Skeletal muscle satellite cell (primary cell): ENCODE measurements around the gene HS2ST1.
"Not testable (repeated sequence)": the region's sequence is repeated elsewhere in the genome, so short reads cannot be mapped to it uniquely, and the experiment has no call there.

ENCODE experiments used
- H3K27me3 ChIP-seq: 2 replicates; pipeline ENCODE4 v1.7.0; 2013; ENCODE audit warnings: low read length; ENCODE audit not compliant: control insufficient read depth, insufficient read depth
- H3K36me3 ChIP-seq: 2 replicates; pipeline ENCODE4 v1.7.0; 2013; ENCODE audit warnings: mild to moderate bottlenecking, control low read depth, low read length; ENCODE audit not compliant: insufficient read depth
- H3K4me1 ChIP-seq: 2 replicates; pipeline ENCODE4 v1.7.0; 2013; ENCODE audit warnings: low read length; ENCODE audit not compliant: control insufficient read depth, insufficient read depth
- H3K4me2 ChIP-seq: 2 replicates; pipeline ENCODE4 v1.7.0; 2013; ENCODE audit warnings: mild to moderate bottlenecking, low read length
- H3K4me3 ChIP-seq: 2 replicates; pipeline ENCODE4 v1.7.0; 2013; ENCODE audit warnings: low read length
- H3K9ac ChIP-seq: 2 replicates; pipeline ENCODE4 v1.7.0; 2013; ENCODE audit warnings: mild to moderate bottlenecking, low read depth, low read length, moderate library complexity
- H3K9me3 ChIP-seq: replicated peaks from 2 replicates; pipeline ENCODE4 v1.7.0; 2013; ENCODE audit warnings: mild to moderate bottlenecking, control low read depth, low read length

The HS2ST1 gene

DNA sequence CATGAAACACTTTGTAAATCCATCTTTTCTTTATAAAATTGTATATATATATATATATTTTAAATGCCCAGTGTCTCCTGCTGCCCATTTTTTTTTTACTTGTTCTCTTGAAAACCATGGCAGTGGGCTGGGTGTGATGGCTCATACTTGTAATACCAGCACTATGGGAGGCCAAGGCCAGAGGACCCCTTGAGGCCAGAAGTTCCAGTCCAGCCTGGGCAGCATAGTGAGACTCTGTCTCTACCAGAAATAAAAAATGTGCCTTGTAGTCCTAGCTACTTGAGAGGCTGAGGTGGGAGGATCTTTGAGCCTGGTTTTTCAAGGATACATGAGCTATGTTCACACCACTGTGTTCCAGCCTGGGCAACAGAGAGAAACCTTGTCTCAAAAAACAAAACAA lies 62.2 kb downstream of the HS2ST1 start:
- Histone ChIP-seq H3K9me3 (no peaks in the 10 kb centered on the region), H3K4me3 (no peak overlapping the region), H3K4me2 (no peak overlapping the region), H3K9ac (no peak overlapping the region), H3K27me3 (no peaks in the 10 kb centered on the region), H3K36me3 (no peaks in the 10 kb centered on the region), H3K4me1 (no peaks in the 10 kb centered on the region)

DNA sequence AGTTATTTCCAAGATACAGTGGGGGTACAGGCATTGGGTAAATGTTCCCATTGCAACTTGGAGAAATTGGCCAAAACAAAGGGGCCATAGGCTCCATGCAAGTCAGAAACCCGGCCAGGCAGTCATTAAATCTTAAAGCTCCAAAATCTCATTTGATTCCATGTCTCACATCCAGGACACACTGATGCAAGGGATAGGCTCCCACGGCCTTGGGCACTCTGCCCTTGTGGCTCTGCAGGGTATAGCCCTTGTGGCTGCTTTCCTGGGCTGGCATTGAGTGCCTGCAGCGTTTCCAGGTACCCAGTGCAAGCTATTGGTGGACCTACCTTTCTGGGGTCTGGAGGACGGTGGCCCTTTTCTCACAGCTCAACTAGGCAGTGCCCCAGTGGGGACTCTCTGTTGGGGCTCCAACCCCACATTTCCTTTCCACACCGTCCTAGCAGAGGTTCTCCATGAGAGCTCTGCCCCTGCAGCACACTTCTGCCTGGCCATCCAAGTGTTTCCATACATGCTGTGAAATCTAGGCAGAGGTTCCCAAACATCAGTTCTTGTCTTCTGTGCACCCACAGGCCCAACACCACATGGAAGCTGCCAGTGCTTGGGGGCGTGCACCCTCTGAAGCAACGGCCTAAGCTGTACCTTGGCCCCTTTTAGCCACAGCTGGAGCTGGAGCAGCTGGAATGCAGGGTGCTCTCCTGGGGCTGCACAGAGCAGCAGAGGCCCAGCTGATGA lies 67.2 kb downstream of the HS2ST1 start:
- no peaks in the 10 kb centered on the region for H3K36me3 ChIP-seq
- H3K27me3 ChIP-seq: no peaks in the 10 kb centered on the region
- no peak overlapping the region for H3K9ac ChIP-seq
- no peaks in the 10 kb centered on the region for H3K4me1 ChIP-seq
- no peak overlapping the region for H3K4me3 ChIP-seq
- no peak overlapping the region for H3K4me2 ChIP-seq
- no peaks in the 10 kb centered on the region for H3K9me3 ChIP-seq

DNA sequence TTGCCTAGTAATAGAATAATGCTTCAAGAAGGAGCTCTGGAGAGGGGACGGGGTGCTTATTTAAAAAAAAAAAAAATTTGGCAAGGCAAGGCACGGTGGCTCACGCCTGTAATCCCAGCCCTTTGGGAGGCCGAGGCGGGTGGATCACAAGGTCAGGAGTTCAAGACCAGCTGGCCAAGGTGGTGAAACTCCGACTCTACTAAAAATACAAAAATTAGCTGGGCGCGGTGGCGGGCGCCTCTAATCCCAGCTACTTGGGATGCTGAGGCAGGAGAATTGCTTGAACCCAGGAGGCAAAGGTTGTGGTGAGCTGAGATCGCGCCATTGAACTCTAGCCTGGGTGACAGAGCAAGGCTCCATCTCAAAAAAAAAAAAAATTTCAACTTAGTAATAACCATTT lies 69.2 kb downstream of the HS2ST1 start:
- H3K4me3 ChIP-seq, H3K4me1 ChIP-seq, H3K4me2 ChIP-seq: not testable (repeated sequence)

DNA sequence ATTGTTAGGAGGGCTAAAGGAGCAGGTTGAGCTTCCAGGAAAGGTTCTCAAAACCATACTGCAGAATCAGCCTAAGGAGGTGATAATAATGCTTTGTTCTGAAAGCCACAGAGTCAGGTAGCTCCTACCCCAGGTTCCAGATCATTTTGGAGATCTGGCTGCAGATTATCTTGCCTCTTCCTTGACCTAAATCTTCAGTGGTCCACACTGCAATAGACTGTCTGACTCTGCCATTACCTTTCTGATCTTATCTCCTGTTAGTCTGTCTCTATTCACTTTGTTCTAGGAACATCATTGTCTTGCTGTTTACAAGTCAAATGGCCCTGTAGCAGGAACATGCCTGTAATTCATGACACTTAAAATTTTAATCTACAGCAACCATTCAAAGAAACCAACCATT lies 73.0 kb downstream of the HS2ST1 start:
- Histone ChIP-seq H3K9ac (no peak overlapping the region), H3K4me3 (no peak overlapping the region), H3K36me3 (no peaks in the 10 kb centered on the region), H3K27me3 (no peaks in the 10 kb centered on the region), H3K4me1 (no peaks in the 10 kb centered on the region), H3K9me3 (no peaks in the 10 kb centered on the region), H3K4me2 (no peak overlapping the region)

More for the DNA sequence above, 69.2 kb downstream of the HS2ST1 start:
- H3K9me3 ChIP-seq, H3K9ac ChIP-seq, H3K27me3 ChIP-seq, H3K36me3 ChIP-seq: not testable (repeated sequence)

DNA sequence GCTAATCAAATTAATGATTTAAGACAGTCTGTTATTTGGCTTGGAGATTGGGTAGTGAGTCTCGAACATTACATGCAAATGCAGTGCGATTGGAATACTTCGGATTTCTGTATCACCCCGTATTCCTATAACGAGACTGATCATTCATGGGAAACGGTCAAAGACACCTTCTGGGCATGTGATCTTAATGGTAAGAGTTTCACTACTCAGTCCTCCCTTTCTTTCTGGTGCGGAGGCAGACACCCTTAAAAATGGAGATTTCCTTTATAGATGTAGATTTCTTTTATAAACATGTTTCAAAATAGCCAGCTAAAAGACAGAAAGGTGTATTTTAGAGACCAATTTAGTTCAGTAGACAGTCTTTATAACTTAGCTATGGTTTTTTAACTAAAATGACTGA lies 74.4 kb downstream of the HS2ST1 start:
- Histone ChIP-seq H3K9me3 (no peaks in the 10 kb centered on the region), H3K27me3 (no peaks in the 10 kb centered on the region)

DNA sequence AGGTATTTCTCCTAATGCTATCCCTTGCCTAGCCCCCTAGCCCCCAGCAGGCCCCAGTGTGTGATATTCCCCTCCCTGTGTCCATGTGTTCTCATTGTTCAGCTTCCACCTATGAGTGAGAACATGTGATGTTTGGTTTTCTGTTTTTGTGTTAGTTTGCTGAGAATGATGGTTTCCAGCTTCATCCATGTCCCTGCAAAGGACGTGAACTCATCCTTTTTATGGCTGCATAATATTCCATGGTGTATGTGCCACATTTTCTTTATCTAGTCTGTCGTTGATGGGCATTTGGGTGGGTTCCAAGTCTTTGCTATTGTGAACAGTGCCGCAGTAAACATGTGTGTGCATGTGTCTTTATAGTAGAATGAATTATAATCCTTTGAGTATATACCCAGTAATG lies 75.3 kb downstream of the HS2ST1 start:
- H3K4me3 ChIP-seq, H3K4me2 ChIP-seq, H3K9ac ChIP-seq, H3K27me3 ChIP-seq, H3K9me3 ChIP-seq, H3K4me1 ChIP-seq, H3K36me3 ChIP-seq: not testable (repeated sequence)

More for the DNA sequence above, 74.4 kb downstream of the HS2ST1 start:
- no peak overlapping the region for H3K4me2 ChIP-seq
- no peaks in the 10 kb centered on the region for H3K4me1 ChIP-seq
- H3K36me3 ChIP-seq: no peaks in the 10 kb centered on the region
- no peak overlapping the region for H3K4me3 ChIP-seq
- no peak overlapping the region for H3K9ac ChIP-seq

DNA sequence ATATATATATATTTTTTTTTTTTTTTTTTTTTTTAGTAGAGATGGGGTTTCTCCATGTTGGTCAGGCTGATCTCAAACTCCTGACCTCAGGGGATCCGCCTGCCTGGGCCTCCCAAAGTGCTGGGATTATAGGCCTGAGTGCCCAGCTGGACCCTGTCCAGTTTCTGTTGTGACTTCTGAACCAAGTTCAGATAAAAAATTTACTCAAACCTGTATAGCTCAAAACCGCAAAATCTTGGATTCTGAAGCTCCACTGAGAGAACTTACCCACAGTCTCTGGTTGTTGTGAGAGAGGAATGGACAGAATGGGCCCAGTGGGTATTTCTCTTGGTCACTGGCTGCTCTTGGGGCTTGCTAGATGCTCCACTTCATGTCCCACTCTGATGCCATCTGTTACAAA lies 76.4 kb downstream of the HS2ST1 start:
- Histone ChIP-seq H3K4me1 (no peaks in the 10 kb centered on the region), H3K4me3 (no peak overlapping the region), H3K9ac (no peak overlapping the region), H3K4me2 (no peak overlapping the region), H3K36me3 (no peaks in the 10 kb centered on the region), H3K27me3 (no peaks in the 10 kb centered on the region), H3K9me3 (no peaks in the 10 kb centered on the region)

DNA sequence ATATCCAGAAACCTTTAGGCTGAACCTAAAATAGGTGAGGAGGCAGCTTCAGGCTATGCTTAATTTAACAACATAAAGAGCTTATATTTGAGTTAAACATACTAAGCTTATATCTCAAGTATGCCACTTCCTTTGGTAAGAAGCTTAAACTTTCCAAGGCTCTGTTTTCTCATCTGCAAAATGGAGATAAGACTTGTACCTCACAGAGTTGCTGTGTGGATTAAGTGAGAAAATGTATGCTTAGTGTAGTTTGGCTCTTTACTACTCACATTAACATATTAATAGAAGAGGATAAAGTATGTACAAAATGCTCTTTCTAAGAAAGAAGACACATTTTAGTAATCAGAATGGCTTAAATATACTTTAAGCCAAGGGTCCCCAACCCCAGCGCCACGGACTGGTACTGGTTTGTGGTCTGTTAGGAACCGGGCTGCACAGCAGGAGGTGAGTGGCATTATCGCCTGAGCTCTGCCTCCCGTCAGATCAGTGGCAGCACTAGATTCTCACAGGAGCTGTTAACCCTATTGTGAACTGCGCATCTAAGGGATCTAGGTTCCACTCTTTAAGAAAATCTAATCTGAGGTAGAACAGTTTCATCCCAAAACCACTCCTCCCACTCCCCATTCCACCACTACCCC lies 77.2 kb downstream of the HS2ST1 start:
- H3K4me1 ChIP-seq: no peaks in the 10 kb centered on the region
- no peaks in the 10 kb centered on the region for H3K9me3 ChIP-seq
- H3K4me3 ChIP-seq: no peak overlapping the region
- no peak overlapping the region for H3K4me2 ChIP-seq
- H3K27me3 ChIP-seq: no peaks in the 10 kb centered on the region
- no peak overlapping the region for H3K9ac ChIP-seq
- H3K36me3 ChIP-seq: no peaks in the 10 kb centered on the region

DNA sequence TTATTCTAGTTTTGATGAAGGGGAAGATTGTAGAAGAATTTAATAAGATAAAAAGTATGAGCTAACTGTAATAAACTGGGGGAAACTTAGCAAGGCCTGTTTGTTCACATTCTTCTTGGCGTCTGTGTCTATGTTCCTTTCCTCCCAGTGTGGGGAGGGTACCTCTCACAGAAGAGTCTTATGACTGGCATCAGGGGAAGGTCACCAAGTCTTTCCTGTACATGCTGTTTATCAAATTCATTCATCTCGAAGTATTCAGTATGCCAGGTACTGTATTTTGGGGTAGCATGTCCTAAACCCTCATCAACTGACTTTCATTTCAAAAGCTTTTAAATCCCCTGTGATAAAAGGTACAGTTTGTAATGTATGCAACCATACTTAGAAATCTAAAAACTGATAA lies 78.4 kb downstream of the HS2ST1 start:
- no peak overlapping the region for H3K4me3 ChIP-seq
- H3K9ac ChIP-seq: no peak overlapping the region
- no peaks in the 10 kb centered on the region for H3K36me3 ChIP-seq

DNA sequence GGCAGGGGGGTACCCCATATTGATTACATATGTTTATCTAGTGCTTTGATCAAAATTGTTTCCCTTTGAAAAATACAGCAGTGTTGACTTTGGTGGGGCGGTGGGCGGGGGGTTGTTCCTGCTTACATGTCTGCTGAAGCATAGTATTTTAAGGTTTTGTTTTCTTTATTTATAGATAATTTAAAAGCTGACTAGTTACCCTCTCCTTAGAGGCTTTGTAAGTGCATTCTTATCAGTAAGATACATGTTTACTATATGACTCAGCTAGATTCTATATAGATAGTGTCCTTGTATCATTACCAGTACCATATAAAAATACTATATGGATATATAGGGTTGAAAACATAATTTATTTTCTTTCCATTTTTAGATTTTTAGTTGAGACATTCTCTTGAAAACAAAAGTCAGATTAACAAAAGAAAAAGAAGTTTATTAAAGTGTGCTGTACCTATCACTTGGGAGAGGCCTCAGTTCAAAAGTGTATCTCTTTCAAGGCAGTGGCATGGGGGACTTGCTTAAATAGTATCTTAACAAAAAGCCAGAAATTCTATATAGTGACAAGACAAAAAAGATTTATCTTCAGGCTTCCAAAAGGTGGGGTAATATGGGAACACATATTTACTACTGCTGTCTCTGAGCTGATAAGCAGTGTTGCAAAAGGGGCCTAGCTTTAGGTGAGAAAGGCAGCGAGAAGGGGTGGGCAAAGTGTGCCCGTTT lies 79.0 kb downstream of the HS2ST1 start:
- Histone ChIP-seq H3K4me2 (no peak overlapping the region), H3K9me3 (no peaks in the 10 kb centered on the region), H3K27me3 (no peaks in the 10 kb centered on the region), H3K9ac (no peak overlapping the region), H3K36me3 (no peaks in the 10 kb centered on the region), H3K4me3 (no peak overlapping the region), H3K4me1 (no peaks in the 10 kb centered on the region)

More for the DNA sequence above, 78.4 kb downstream of the HS2ST1 start:
- Histone ChIP-seq H3K9me3 (no peaks in the 10 kb centered on the region), H3K27me3 (no peaks in the 10 kb centered on the region), H3K4me2 (no peak overlapping the region), H3K4me1 (no peaks in the 10 kb centered on the region)

DNA sequence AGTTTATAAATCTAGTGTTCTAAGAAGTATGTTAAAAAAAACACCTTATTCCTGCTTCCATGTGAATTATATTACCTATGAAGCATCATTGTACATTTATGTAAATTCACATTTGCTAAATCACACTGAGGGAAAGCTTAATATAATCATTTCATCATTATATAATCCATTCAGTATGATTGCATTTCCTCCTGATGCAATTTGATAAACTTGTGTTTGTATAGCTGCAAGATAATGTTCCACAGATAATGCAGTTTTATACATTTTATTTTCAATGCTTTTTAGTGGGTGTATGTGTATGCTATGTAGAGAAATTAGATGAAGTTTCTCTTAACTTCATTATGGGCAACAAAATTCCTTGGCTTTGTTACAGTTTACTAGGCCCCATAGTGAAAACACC lies 79.6 kb downstream of the HS2ST1 start:
- H3K9ac ChIP-seq: no peak overlapping the region
- no peaks in the 10 kb centered on the region for H3K4me1 ChIP-seq
- H3K27me3 ChIP-seq: no peaks in the 10 kb centered on the region
- no peak overlapping the region for H3K4me2 ChIP-seq
- H3K4me3 ChIP-seq: no peak overlapping the region
- no peaks in the 10 kb centered on the region for H3K36me3 ChIP-seq
- H3K9me3 ChIP-seq: no peaks in the 10 kb centered on the region
